ENCODE measurements around the gene GRID2. TPM values are rescaled to one million over a fixed set of nuclear protein-coding genes. Genes with fewer than 3 reads are reported as not detected.

GRID2 gene
- total and polyA plus RNA-seq, 9 of the 15 experiments (the other 6 are each of a cell fraction or from before 2014, with no cell fraction given), result 0.04 TPM; not detected in 7

GRCh38 chr4:92970996-92971395, 667.2 kb downstream of the GRID2 start:
- H3K79me2 ChIP-seq (ENCODE audit: control insufficient read depth, insufficient read depth, low read length), result no peaks in the 10 kb centered on the region
- ChIA-PET CTCF (ENCODE audit: low intra/inter-chr PET ratio) (no interaction called here), POLR2A (no interaction called here)
- H3K27ac ChIP-seq (ENCODE audit: extremely low read depth, low read depth, low read length), result no peak overlapping the region
- BruUV-seq (replicated peaks), result no TSS peak
- no peak for FAIRE-seq
- H3K36me3 ChIP-seq (ENCODE audit: control insufficient read depth, insufficient read depth, low read length), result no peaks in the 10 kb centered on the region
- H3K9me3 ChIP-seq (replicated peaks; ENCODE audit: control insufficient read depth, insufficient read depth, low read depth, low read length), result no peaks in the 10 kb centered on the region
- H2AFZ ChIP-seq (ENCODE audit: low read depth, low read length), result no peak overlapping the region
- H3K4me1 ChIP-seq (replicated peaks in 1 of 2; ENCODE audit: control insufficient read depth in 2 of 2, insufficient read depth in 2 of 2, low read length in 2 of 2), result no peaks in the 10 kb centered on the region
- H3K27me3 ChIP-seq (ENCODE audit: control insufficient read depth in 2 of 2, insufficient read depth in 2 of 2, low read length in 2 of 2), result no peaks in the 10 kb centered on the region
- H3K9me1 ChIP-seq (ENCODE audit: control insufficient read depth, insufficient read depth, low read length), result no peaks in the 10 kb centered on the region
- in situ Hi-C loops (cut with MboI), result no loop called here
- H4K20me1 ChIP-seq (replicated peaks; ENCODE audit: control insufficient read depth, insufficient read depth, low read length), result no peaks in the 10 kb centered on the region
- ATAC-seq, result no peak
- 0% methylated on average over 1 of the region's 1 CpG for WGBS (ENCODE audit: insufficient coverage, low coverage, missing lambda C conversion rate)
- intact Hi-C loops (cut with micrococcal nuclease), result no loop called here
- TF ChIP-seq PHB (CRISPR knock-in tag; IDR thresholded peaks at IDR 0.05) (no peak), TAF15 (IDR thresholded peaks at IDR 0.05; ENCODE audit: low read depth, low read length) (no peak), SMARCA5 (IDR thresholded peaks at IDR 0.05) (no peak)
- no peak overlapping the region for H3K4me2 ChIP-seq (ENCODE audit: insufficient read depth, low read length)
- no peak for DNase-seq (ENCODE audit: extremely low read depth in 1 of 4, low spot score in 3 of 4)
- H3K9ac ChIP-seq (ENCODE audit: insufficient read depth in 1 of 2, low read depth in 2 of 2, low read length in 2 of 2), result no peak overlapping the region
- H3K4me3 ChIP-seq, result no peak overlapping the region

- Histone ChIP-seq H3K27ac (ENCODE audit: extremely low read depth, low read depth, low read length) (no peak overlapping the region), H3K4me3 (no peak overlapping the region), H3K9ac (ENCODE audit: insufficient read depth in 1 of 2, low read depth in 2 of 2, low read length in 2 of 2) (no peak overlapping the region), H2AFZ (ENCODE audit: low read depth, low read length) (no peak overlapping the region), H4K20me1 (replicated peaks; ENCODE audit: control insufficient read depth, insufficient read depth, low read length) (no peaks in the 10 kb centered on the region), H3K9me1 (ENCODE audit: control insufficient read depth, insufficient read depth, low read length) (no peaks in the 10 kb centered on the region), H3K4me1 (replicated peaks in 1 of 2; ENCODE audit: control insufficient read depth in 2 of 2, insufficient read depth in 2 of 2, low read length in 2 of 2) (no peaks in the 10 kb centered on the region), H3K36me3 (ENCODE audit: control insufficient read depth, insufficient read depth, low read length) (no peaks in the 10 kb centered on the region), H3K27me3 (ENCODE audit: control insufficient read depth in 2 of 2, insufficient read depth in 2 of 2, low read length in 2 of 2) (no peaks in the 10 kb centered on the region), H3K79me2 (ENCODE audit: control insufficient read depth, insufficient read depth, low read length) (no peaks in the 10 kb centered on the region), H3K9me3 (replicated peaks; ENCODE audit: control insufficient read depth, insufficient read depth, low read depth, low read length) (no peaks in the 10 kb centered on the region), H3K4me2 (ENCODE audit: insufficient read depth, low read length) (no peak overlapping the region)
- no peak for DNase-seq (ENCODE audit: extremely low read depth in 1 of 4, low spot score in 3 of 4)
- ChIA-PET POLR2A (interaction anchor here (0.8 kb wide), 1 partner anchor 9 kb away, joined by 3 read pairs; no protein-coding TSS in a partner anchor), CTCF (ENCODE audit: low intra/inter-chr PET ratio) (no interaction called here)
- intact Hi-C loops (cut with micrococcal nuclease) (no loop called here), in situ Hi-C loops (cut with MboI) (no loop called here)
- TF ChIP-seq SNAPC5 (CRISPR knock-in tag; IDR thresholded peaks at IDR 0.05) (no peak), CCNT2 (IDR thresholded peaks at IDR 0.05; ENCODE audit: borderline replicate concordance, extremely low read depth, insufficient read length, low read depth, low read length) (no peak), MCM3 (IDR thresholded peaks at IDR 0.05) (no peak), STAT5B (CRISPR knock-in tag; IDR thresholded peaks at IDR 0.05) (no peak), IFI16 (CRISPR knock-in tag; IDR thresholded peaks at IDR 0.05) (no peak), NONO (IDR thresholded peaks at IDR 0.05; ENCODE audit: low read depth in 2 of 2, low read length in 1 of 2) (no peak), ZNF274 (IDR thresholded peaks at IDR 0.05; ENCODE audit: borderline replicate concordance, low read depth, low read length) (no peak), MEF2A (IDR thresholded peaks at IDR 0.05; ENCODE audit: control insufficient read depth, low read depth, low read length) (no peak), MAFF (IDR thresholded peaks at IDR 0.05; ENCODE audit: low read length) (no peak), GTF2B (IDR thresholded peaks at IDR 0.05; ENCODE audit: extremely low read depth, insufficient read length) (no peak)
- ATAC-seq, result no peak
- BruUV-seq (replicated peaks), result no TSS peak
- 0% methylated on average over 2 of the region's 2 CpGs for WGBS (ENCODE audit: insufficient coverage, low coverage, missing lambda C conversion rate)
- FAIRE-seq, result no peak
These were observed 684.5 kb downstream of the GRID2 start for GRCh38 chr4:92988301-92988700.
